ENCODE results near the gene CD34.

The CD34 gene

DNA sequence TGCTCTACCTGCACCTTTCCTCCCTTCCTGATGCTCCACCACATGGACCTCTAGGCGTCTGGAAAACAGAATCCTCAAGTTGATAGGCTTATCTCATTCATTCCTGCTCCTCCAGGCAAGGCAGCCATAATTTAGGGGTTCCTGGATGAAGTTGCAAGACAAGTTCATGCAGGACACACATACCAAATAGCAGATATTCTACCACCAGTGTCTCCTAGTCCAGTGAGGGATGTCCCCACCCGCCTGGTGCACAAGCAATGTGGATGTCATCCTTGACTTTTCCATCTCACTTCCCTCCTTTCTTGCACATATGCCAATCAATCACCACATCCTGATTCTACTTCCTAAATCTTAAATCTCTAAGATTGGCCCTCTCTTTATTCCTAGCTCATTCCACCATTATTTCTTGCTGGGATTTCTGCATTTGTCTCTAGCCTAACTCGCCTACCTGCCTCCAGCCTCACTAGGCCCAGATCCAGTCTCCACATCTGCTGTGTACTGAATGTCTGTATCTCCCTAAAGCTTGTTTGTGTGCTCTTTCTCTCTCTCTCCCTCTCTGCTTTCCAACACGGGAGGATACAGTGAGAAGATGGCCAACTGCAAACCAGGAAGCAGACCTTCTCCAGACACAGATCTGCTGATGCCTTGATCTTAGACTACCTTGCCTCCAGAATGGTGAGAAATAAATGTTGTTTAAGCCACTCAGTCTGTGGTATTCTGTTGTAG lies 40.5 kb downstream of the CD34 start:
- no peak for FAIRE-seq
- TF ChIP-seq POLR2A (IDR thresholded peaks at IDR 0.05; ENCODE audit: low read depth, low read length) (no peak), SPI1 (IDR thresholded peaks at IDR 0.05; ENCODE audit: low read depth, low read length) (no peak), POU2F2 (IDR thresholded peaks at IDR 0.05; ENCODE audit: low read depth, low read length) (no peak), PAX5 (IDR thresholded peaks at IDR 0.05; ENCODE audit: insufficient read depth, low read length, severe bottlenecking) (no peak), POLR2AphosphoS5 (IDR thresholded peaks at IDR 0.05; ENCODE audit: low read depth, low read length) (no peak), TAF1 (IDR thresholded peaks at IDR 0.05; ENCODE audit: low read depth, low read length) (no peak)

GRCh38 chr1:207869859-207870258 lies 41.1 kb downstream of the CD34 start:
- DNase-seq (ENCODE audit: insufficient read length, low spot score), result no peak
- TF ChIP-seq TAF1 (IDR thresholded peaks at IDR 0.05; ENCODE audit: low read depth, low read length) (no peak), POU2F2 (IDR thresholded peaks at IDR 0.05; ENCODE audit: low read depth, low read length) (no peak), SPI1 (IDR thresholded peaks at IDR 0.05; ENCODE audit: low read depth, low read length) (no peak), POLR2AphosphoS5 (IDR thresholded peaks at IDR 0.05; ENCODE audit: low read depth, low read length) (no peak), PAX5 (IDR thresholded peaks at IDR 0.05; ENCODE audit: insufficient read depth, low read length, severe bottlenecking) (no peak), POLR2A (IDR thresholded peaks at IDR 0.05; ENCODE audit: low read depth, low read length) (no peak)
- FAIRE-seq, result no peak

More for the DNA sequence above, 40.5 kb downstream of the CD34 start:
- DNase-seq (ENCODE audit: insufficient read length, low spot score), result no peak

DNA sequence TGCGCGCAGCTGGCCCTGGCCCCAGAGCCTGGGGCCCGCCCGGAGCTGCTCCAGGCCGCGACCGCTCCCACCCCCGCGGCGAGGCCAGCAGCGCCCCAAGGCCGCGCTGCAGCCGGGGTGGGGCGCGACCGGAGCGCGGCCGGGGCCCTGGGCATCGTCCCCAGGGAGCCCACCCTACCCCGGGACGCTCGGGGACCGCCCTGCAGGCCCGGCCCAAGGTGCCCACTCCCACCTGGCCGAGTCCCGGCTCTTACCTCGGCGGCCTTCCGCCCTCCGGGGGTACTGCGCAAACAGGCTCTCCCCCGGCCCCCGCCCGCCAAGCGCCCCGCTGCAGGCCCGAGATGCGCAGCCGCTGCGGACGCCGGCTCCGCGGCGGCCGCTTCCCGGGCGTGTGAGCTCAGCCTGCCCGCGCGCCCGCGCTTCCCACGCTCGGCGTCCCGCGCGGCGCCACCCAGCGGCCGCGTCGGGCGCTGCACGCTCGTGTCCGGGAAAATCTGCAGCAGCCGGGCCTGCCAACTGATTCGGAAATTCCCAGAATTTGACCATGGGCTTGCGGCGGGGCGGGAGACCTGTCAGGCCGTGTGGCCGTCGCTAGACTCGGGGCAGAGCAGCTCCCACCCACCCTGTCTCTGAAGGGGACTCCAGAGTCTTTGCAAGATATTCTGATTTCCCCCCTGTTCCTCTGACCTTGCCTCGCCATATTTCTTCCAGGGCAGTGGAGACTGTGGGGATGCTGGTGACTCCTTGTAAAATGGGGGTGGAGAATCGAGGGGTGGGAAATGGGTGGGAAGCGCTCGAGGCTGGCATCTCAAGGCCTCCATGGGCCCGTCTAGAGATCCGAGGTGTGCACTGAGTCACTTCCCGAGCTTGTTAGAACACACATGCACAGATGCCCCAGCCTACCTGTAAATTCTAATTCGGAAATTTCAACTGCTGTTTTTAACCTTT lies 41.9 kb downstream of the CD34 start:
- FAIRE-seq, result peak; percentile 84
- peak; percentile 79 for DNase-seq (ENCODE audit: insufficient read length, low spot score)
- TF ChIP-seq SPI1 (IDR thresholded peaks at IDR 0.05; ENCODE audit: low read depth, low read length), result no peak
- no peak for TF ChIP-seq POLR2AphosphoS5 (IDR thresholded peaks at IDR 0.05; ENCODE audit: low read depth, low read length)
- no peak for TF ChIP-seq TAF1 (IDR thresholded peaks at IDR 0.05; ENCODE audit: low read depth, low read length)
- TF ChIP-seq PAX5 (IDR thresholded peaks at IDR 0.05; ENCODE audit: insufficient read depth, low read length, severe bottlenecking), result peak; percentile 60
- no peak for TF ChIP-seq POLR2A (IDR thresholded peaks at IDR 0.05; ENCODE audit: low read depth, low read length)

DNA sequence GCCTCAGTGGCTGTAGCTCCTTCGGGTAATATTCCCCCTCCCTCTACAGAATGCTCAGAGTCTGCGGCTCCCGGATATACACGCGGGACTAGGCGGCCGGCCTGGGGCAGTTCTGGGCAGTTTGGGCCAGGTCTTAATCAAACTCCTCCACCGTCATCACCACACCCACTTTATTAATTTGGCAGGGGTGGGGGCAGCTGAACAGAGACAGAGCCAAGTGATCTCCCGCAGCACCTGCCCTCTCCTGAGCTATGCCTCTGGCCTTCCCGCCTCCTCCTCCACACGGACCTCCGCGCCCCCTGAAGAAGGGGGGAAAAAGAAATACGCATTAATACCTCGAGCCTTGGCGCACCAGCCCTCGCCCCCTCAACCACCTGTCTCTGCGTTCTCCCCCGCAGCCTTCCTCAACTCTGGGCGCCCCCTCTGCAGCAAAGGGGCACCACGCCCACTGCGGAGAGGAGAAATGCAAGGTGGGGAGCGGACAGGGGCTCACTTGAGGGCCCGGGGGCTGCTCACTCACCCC lies 42.6 kb downstream of the CD34 start:
- no peak for DNase-seq (ENCODE audit: insufficient read length, low spot score)
- TF ChIP-seq POLR2AphosphoS5 (IDR thresholded peaks at IDR 0.05; ENCODE audit: low read depth, low read length) (no peak), TAF1 (IDR thresholded peaks at IDR 0.05; ENCODE audit: low read depth, low read length) (no peak), PAX5 (IDR thresholded peaks at IDR 0.05; ENCODE audit: insufficient read depth, low read length, severe bottlenecking) (no peak), SPI1 (IDR thresholded peaks at IDR 0.05; ENCODE audit: low read depth, low read length) (no peak), POU2F2 (IDR thresholded peaks at IDR 0.05; ENCODE audit: low read depth, low read length) (0 out of 2 replicates have a peak, but pooled peaks have one; percentile 16)
- FAIRE-seq, result no peak

DNA sequence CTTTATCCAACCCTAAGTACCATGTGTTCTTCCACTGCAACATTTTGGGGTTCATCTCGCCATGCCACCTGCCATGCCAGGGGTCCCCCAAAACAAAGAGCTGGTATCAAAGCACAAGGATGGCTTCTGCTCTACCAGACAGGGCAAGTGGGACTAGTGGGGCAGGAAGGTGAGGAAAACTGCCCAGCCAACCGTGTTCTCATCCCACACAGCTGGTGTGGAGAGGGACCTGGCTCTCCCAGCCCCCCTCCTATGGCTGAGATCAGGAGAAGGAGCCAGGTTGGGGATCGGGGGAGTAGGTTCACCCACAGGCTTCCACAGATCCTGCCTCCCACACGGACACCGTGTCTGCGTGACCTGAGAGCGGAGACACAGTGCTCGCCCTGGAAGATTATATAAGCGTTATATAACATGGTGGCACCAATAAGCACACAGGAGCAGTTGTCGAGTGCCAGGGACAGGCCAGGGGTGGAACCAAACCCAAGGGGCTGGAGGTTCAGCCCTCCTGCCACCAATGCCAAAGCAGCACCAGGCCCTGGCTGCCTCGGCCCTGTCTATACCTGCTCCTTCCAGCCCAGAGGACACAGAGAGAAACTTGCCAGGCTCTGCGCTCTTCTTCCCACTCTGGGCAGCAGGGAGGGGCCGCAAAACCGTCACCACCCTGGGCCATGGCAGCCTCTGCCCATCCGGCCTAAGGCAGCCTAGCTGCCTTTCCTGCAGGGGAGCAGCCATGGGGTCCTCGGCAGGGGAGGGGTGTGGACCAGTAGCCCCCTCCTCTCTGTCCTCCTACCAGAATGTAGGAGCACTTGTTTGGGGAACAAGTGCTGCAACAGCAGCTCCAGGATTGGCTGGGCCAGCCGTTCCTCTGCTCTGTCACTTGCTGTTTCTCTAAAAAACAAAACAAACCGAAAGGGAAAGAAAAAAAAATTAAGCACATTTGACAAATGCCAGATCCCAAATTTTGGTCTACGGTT lies 43.5 kb downstream of the CD34 start:
- DNase-seq (ENCODE audit: insufficient read length, low spot score) (no peak), FAIRE-seq (no peak)
- no peak for TF ChIP-seq POLR2A (IDR thresholded peaks at IDR 0.05; ENCODE audit: low read depth, low read length)
- no peak for TF ChIP-seq SPI1 (IDR thresholded peaks at IDR 0.05; ENCODE audit: low read depth, low read length)
- no peak for TF ChIP-seq POLR2AphosphoS5 (IDR thresholded peaks at IDR 0.05; ENCODE audit: low read depth, low read length)
- no peak for TF ChIP-seq TAF1 (IDR thresholded peaks at IDR 0.05; ENCODE audit: low read depth, low read length)

- FAIRE-seq (no peak), DNase-seq (ENCODE audit: insufficient read length, low spot score) (no peak)
- TF ChIP-seq SPI1 (IDR thresholded peaks at IDR 0.05; ENCODE audit: low read depth, low read length) (no peak), POLR2AphosphoS5 (IDR thresholded peaks at IDR 0.05; ENCODE audit: low read depth, low read length) (no peak), PAX5 (IDR thresholded peaks at IDR 0.05; ENCODE audit: insufficient read depth, low read length, severe bottlenecking) (no peak), POLR2A (IDR thresholded peaks at IDR 0.05; ENCODE audit: low read depth, low read length) (no peak), TAF1 (IDR thresholded peaks at IDR 0.05; ENCODE audit: low read depth, low read length) (no peak), POU2F2 (IDR thresholded peaks at IDR 0.05; ENCODE audit: low read depth, low read length) (no peak)
Observed at GRCh38 chr1:207866471-207867135, 44.3 kb downstream of the CD34 start.

DNA sequence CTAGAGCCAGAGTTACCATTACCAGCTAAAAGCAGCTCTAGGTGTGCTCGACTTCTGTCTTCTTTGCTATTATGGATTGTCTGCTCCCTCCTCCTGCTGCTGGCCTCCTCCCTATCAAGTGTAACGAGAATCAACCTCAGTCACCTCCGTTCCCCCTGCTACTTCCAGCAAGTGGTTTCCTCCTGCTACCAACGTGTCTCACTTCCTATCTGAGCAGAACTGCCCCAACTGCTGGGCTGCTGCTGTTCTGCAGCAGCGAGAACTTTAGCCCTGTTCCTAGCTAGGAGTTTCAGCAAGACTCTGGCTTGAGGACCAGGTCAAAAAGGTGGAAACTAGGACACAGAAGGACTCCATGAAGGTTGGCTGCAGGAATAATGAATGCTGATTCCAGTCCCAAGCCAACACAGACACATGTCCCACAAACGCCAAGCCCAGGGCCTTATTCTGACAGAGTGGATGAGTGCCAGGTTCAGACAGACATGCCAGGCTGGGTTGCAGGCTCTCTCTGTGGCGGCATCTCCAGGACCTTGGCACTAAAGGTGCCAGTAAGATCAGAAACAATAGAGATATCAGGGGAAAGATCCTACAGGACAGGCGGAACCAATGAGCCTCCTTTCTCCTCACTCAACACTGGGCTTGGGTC lies 46.9 kb downstream of the CD34 start:
- peak; percentile 82 for FAIRE-seq
- peak; percentile 69 for TF ChIP-seq SPI1 (IDR thresholded peaks at IDR 0.05; ENCODE audit: low read depth, low read length)
- no peak for TF ChIP-seq POLR2A (IDR thresholded peaks at IDR 0.05; ENCODE audit: low read depth, low read length)
- DNase-seq (ENCODE audit: insufficient read length, low spot score), result no peak

DNA sequence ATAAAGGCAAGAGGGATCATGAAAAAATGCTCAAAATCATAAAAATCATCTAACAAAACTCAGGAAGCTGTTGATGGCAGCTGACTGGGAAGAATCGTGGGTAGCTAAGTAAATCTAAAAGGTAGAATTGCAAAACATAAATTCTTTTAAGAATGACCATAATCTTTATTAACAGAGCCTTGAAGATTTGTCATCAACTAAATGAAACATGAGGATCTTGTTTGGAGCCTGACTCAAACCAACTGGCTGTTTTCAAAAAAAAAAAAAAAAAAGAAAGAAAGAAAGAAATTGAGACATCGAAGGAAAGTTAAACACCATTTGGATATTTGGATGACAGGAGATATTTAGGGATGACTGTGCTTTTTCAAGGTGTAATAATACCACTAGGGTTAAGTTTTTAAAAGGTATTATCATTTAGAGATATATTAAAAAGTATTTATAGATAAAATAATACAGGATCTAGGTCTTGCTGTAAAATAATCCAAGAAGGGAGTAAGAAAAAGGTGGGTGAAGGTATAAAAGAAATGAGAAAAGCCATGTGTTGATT lies 48.6 kb downstream of the CD34 start:
- DNase-seq (ENCODE audit: insufficient read length, low spot score), result no peak
- TF ChIP-seq TAF1 (IDR thresholded peaks at IDR 0.05; ENCODE audit: low read depth, low read length), result no peak
- TF ChIP-seq SPI1 (IDR thresholded peaks at IDR 0.05; ENCODE audit: low read depth, low read length), result no peak
- TF ChIP-seq POU2F2 (IDR thresholded peaks at IDR 0.05; ENCODE audit: low read depth, low read length), result no peak
- TF ChIP-seq POLR2A (IDR thresholded peaks at IDR 0.05; ENCODE audit: low read depth, low read length), result no peak
- no peak for TF ChIP-seq POLR2AphosphoS5 (IDR thresholded peaks at IDR 0.05; ENCODE audit: low read depth, low read length)
- no peak for TF ChIP-seq PAX5 (IDR thresholded peaks at IDR 0.05; ENCODE audit: insufficient read depth, low read length, severe bottlenecking)
- FAIRE-seq, result no peak
